Retinal pigment epithelial cell (primary cell): ENCODE data around the gene COP1.

ENCODE experiments used
- DNase-seq: peaks from one replicate; pipeline ENCODE4 v3.0.0-alpha.2; 2010; ENCODE audit warnings: low read depth
- H3K4me3 ChIP-seq: 2 replicates; pipeline ENCODE4 v1.5.1; 2011; ENCODE audit warnings: mild to moderate bottlenecking, low read length, control low read depth, moderate library complexity
- CTCF ChIP-seq: conservative IDR thresholded peaks from 2 replicates; pipeline ENCODE4 v1.5.1; 2011; ENCODE audit warnings: low read depth, low read length, control low read depth, inconsistent platforms

The COP1 gene

GRCh38 chr1:176164014-176164678 is 42.9 kb downstream of the COP1 start:
- DNase-seq = no peak
- TF ChIP-seq CTCF = no peak
- H3K4me3 ChIP-seq = no peak overlapping the region

- TF ChIP-seq CTCF = no peak
- H3K4me3 ChIP-seq = no peak overlapping the region
- no peak for DNase-seq
These were observed 47.1 kb downstream of the COP1 start for GRCh38 chr1:176159993-176160392.

DNA sequence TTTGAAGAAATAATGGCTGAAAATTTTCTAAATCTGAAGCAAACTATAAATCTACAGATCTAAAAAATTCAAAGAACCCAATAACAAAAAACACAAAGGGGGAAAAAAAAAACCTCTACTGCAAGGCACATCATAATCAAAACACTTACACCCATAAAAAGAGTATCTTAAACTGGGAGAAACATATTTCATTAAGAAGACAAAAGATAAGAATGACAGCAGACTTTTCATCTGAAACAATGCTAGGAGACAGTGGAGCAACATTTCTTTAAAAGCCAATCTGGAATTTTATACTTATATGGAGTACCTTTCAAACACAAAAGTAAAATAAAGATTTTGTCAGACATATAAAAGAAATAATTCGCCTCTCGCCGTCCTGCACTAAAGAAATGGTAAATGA is 49.1 kb downstream of the COP1 start:
- no peak for TF ChIP-seq CTCF
- no peak for DNase-seq
- no peak overlapping the region for H3K4me3 ChIP-seq

DNA sequence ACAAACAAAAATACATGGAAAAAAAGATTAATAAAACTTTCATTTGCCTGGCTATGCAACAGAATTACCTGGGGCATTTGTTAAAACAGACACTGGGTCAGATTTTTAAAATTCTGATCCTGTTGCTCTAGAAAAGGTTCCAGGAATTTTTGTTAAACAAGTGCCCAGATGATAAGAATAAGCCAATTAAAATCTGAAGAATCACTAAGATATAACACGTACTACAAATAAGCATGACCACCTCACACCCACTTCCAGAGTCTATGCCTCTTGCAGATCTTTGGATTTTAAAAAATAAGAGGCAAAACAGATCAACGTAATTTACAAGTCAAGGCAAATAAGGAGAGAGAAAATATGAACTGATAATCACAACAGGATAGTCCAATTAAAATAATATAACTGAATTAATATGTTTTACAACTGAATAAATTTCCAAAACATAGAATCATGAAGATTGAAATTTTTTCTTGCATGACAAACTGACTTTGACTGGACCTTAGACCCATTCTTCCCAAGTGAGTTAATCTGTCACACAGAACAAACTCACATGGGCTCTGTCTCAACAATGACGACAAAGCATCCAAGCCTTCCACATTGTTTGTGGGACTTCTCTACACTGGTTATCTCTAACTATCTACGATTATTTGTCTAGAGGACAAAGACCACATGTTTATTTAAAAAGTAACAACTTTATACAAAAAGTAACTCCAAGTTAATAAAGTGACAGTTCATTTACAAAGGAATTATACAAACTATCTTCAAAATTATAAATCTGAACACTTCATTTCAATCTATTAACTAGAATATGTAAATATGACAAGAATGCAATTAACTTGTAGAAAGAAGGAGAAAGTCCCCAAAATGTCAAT is 56.9 kb downstream of the COP1 start:
- DNase-seq = no peak
- TF ChIP-seq CTCF = no peak
- no peak overlapping the region for H3K4me3 ChIP-seq

DNA sequence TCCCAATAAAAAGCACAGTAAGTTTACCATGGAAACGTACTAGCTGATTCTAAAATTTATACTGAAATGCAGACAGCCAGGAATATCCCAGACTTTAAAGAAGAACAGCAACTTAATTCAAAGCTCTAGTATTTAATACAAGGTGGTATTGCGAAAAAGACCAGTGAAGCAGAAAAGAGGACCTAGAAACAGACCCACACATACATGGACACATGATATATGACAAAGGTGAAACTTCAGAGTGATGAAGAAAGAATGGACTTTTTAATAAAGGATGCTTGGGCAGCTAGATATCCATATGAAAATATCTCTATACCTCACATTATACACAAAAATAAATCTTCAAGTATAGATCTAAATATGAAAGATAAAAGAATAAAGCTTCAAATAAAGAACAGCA is 62.6 kb downstream of the COP1 start:
- TF ChIP-seq CTCF = no peak
- no peak overlapping the region for H3K4me3 ChIP-seq
- no peak for DNase-seq

GRCh38 chr1:176142973-176143372 is 64.1 kb downstream of the COP1 start:
- H3K4me3 ChIP-seq = no peak overlapping the region
- TF ChIP-seq CTCF = no peak
- no peak for DNase-seq

DNA sequence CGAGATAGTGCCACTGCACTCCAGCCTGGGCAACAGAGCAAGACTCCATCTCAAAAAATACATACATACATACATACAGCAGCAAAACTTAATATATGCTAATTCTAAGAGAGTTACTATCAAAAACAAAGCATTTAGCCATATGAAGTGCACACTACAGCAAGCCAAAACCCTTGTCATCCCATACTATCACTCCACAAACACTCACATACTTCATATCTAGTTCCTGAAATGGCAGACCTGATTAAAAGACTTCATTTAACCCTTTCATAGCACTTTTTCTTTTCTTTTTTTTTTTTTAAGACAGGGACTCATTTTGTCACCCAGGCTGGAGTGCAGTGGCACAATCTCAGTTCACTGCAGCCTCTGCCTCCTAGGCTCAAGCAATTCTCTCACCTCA is 65.6 kb downstream of the COP1 start:
- no peak for TF ChIP-seq CTCF
- no peak for DNase-seq
- H3K4me3 ChIP-seq = no peak overlapping the region
